H9 (cell line): ENCODE data around the gene PDZRN4. TPM values are rescaled to one million over a fixed set of nuclear protein-coding genes. Genes with fewer than 3 reads are reported as not detected.

Source experiments
- DNase-seq: peaks from one replicate; pipeline ENCODE4 v3.0.0-alpha.2; 2017
- H2AFZ ChIP-seq: one replicate; pipeline ENCODE4 v1.6.1; 2013; ENCODE audit warnings: mild to moderate bottlenecking, low read length, control low read depth, moderate library complexity
- H2AK5ac ChIP-seq: 2 replicates; pipeline ENCODE4 v1.6.1; 2013; ENCODE audit warnings: low read length, control low read depth, mixed read lengths; ENCODE audit not compliant: insufficient read length
- H2BK120ac ChIP-seq: one replicate; pipeline ENCODE4 v1.6.1; 2013; ENCODE audit warnings: low read depth, mild to moderate bottlenecking, low read length, control low read depth, inconsistent platforms; ENCODE audit not compliant: poor library complexity, severe bottlenecking
- H2BK12ac ChIP-seq: 2 replicates; pipeline ENCODE4 v1.6.1; 2013; ENCODE audit warnings: low read length, control low read depth, mixed read lengths, low read depth; ENCODE audit not compliant: insufficient read length
- H2BK15ac ChIP-seq: 2 replicates; pipeline ENCODE4 v1.6.1; 2013; ENCODE audit warnings: low read depth, low read length, control low read depth
- H2BK20ac ChIP-seq: one replicate; pipeline ENCODE4 v1.6.1; 2013; ENCODE audit warnings: low read depth, mild to moderate bottlenecking, low read length, control low read depth, inconsistent platforms; ENCODE audit not compliant: poor library complexity, severe bottlenecking
- H2BK5ac ChIP-seq: 2 replicates; pipeline ENCODE4 v1.6.1; 2013; ENCODE audit warnings: low read length, control low read depth, mixed read lengths; ENCODE audit not compliant: insufficient read length
- H3K14ac ChIP-seq: 2 replicates; pipeline ENCODE4 v1.6.1; 2013; ENCODE audit warnings: low read length, control low read depth; ENCODE audit not compliant: insufficient read depth
- H3K18ac ChIP-seq: 2 replicates; pipeline ENCODE4 v1.6.1; 2013; ENCODE audit warnings: low read depth, mild to moderate bottlenecking, mixed read lengths, low read length, control low read depth; ENCODE audit not compliant: insufficient read length
- H3K23ac ChIP-seq: 2 replicates; pipeline ENCODE4 v1.6.1; 2013; ENCODE audit warnings: low read length, control low read depth, mixed read lengths, low read depth; ENCODE audit not compliant: insufficient read length
- H3K23me2 ChIP-seq: 2 replicates; pipeline ENCODE4 v1.6.1; 2013; ENCODE audit warnings: low read depth, mild to moderate bottlenecking, mixed read lengths, low read length, control low read depth; ENCODE audit not compliant: insufficient read length, poor library complexity, severe bottlenecking
- H3K27ac ChIP-seq: 2 replicates; pipeline ENCODE4 v1.5.1; 2013; ENCODE audit warnings: low read length, control low read depth, mixed read lengths, low read depth; ENCODE audit not compliant: insufficient read length
- H3K27me3 ChIP-seq: 2 replicates; pipeline ENCODE4 v1.6.1; 2013; ENCODE audit warnings: low read length, control low read depth, inconsistent platforms; ENCODE audit not compliant: insufficient read depth
- H3K4ac ChIP-seq: 2 replicates; pipeline ENCODE4 v1.6.1; 2013; ENCODE audit warnings: low read depth, mild to moderate bottlenecking, control low read depth, inconsistent platforms, low read length, moderate library complexity
- H3K4me1 ChIP-seq: 2 replicates; pipeline ENCODE4 v1.6.1; 2013; ENCODE audit warnings: low read length, control low read depth, inconsistent platforms; ENCODE audit not compliant: insufficient read depth
- H3K4me2 ChIP-seq: 2 replicates; pipeline ENCODE4 v1.6.1; 2013; ENCODE audit warnings: low read length, control low read depth, mixed read lengths; ENCODE audit not compliant: insufficient read length, insufficient read depth
- H3K56ac ChIP-seq: 2 replicates; pipeline ENCODE4 v1.6.1; 2013; ENCODE audit warnings: low read depth, mild to moderate bottlenecking, mixed read lengths, low read length, control low read depth; ENCODE audit not compliant: insufficient read length
- H3K79me1 ChIP-seq: 2 replicates; pipeline ENCODE4 v1.6.1; 2013; ENCODE audit warnings: low read depth, mild to moderate bottlenecking, moderate library complexity, low read length, control low read depth, inconsistent platforms; ENCODE audit not compliant: insufficient read depth, poor library complexity, severe bottlenecking
- H3K79me2 ChIP-seq: 2 replicates; pipeline ENCODE4 v1.6.1; 2013; ENCODE audit warnings: low read length, control low read depth, inconsistent platforms; ENCODE audit not compliant: insufficient read depth
- H3K9ac ChIP-seq: 2 replicates; pipeline ENCODE4 v1.6.1; 2013; ENCODE audit warnings: low read length, control low read depth, mixed read lengths; ENCODE audit not compliant: insufficient read length; ENCODE audit errors: extremely low read depth
- H3K9me3 ChIP-seq: one replicate; pipeline ENCODE4 v1.6.1; 2013; ENCODE audit warnings: low read depth, low read length, inconsistent platforms; ENCODE audit not compliant: control insufficient read depth
- H3T11ph ChIP-seq: one replicate; pipeline ENCODE4 v1.6.1; 2013; ENCODE audit warnings: mild to moderate bottlenecking, low read length, control low read depth, inconsistent platforms
- H4K20me1 ChIP-seq: one replicate; pipeline ENCODE4 v1.6.1; 2013; ENCODE audit not compliant: control insufficient read depth, insufficient read length, insufficient read depth
- H4K5ac ChIP-seq: 2 replicates; pipeline ENCODE4 v1.6.1; 2013; ENCODE audit warnings: low read depth, mild to moderate bottlenecking, mixed read lengths, low read length, control low read depth; ENCODE audit not compliant: insufficient read length
- H4K8ac ChIP-seq: replicated peaks from 2 replicates; pipeline ENCODE4 v1.6.1; 2013; ENCODE audit warnings: low read length, control low read depth, mixed read lengths, low read depth; ENCODE audit not compliant: insufficient read length
- H4K91ac ChIP-seq: 2 replicates; pipeline ENCODE4 v1.6.1; 2013; ENCODE audit warnings: low read depth, mild to moderate bottlenecking, moderate library complexity, mixed read lengths, low read length, control low read depth; ENCODE audit not compliant: insufficient read length
- H3K27ac Mint-ChIP-seq, 3 experiments: 2 replicates in 2 of 3; 3 replicates in 1 of 3; pipeline ENCODE4 v1.8.0; 2020 to 2021; ENCODE audit warnings: mixed read lengths in 3 of 3, mild to moderate bottlenecking in 1 of 3, moderate library complexity in 1 of 3
- H3K27me3 Mint-ChIP-seq: 2 replicates; pipeline ENCODE4 v1.8.0; 2021; ENCODE audit warnings: low read depth, mild to moderate bottlenecking, moderate library complexity, mixed read lengths
- H3K36me3 Mint-ChIP-seq, 3 experiments: 2 replicates in 2 of 3; 3 replicates in 1 of 3; pipeline ENCODE4 v1.8.0; 2020 to 2021; ENCODE audit warnings: low read depth in 3 of 3, mixed read lengths in 3 of 3; ENCODE audit not compliant: insufficient read depth in 1 of 3
- H3K4me1 Mint-ChIP-seq, 2 experiments: 2 replicates each; pipeline ENCODE4 v1.8.0; 2020; ENCODE audit warnings: mixed read lengths in 2 of 2
- H3K4me3 Mint-ChIP-seq, 2 experiments: 2 replicates in 1 of 2; 3 replicates in 1 of 2; pipeline ENCODE4 v1.8.0; 2020 to 2021; ENCODE audit warnings: mild to moderate bottlenecking in 2 of 2, mixed read lengths in 2 of 2, moderate library complexity in 1 of 2
- H3K9me3 Mint-ChIP-seq, 2 experiments: 2 replicates in 1 of 2; 3 replicates in 1 of 2; pipeline ENCODE4 v1.8.0; 2020; ENCODE audit warnings: mild to moderate bottlenecking in 2 of 2, mixed read lengths in 2 of 2, moderate library complexity in 1 of 2
- CTCF ChIP-seq: fragments of 200-600 bp; sonication (generic); conservative IDR thresholded peaks from 3 replicates; pipeline ENCODE4 v1.8.0; 2021; ENCODE audit warnings: antibody characterized with exemption, mild to moderate bottlenecking
- WGBS: extraction: QIAGEN DNeasy Blood & Tissue Kit; methylation state at CpG from one replicate; pipeline ENCODE4 v1.1.7; 2013; ENCODE audit warnings: missing lambda C conversion rate, low lambda C conversion rate, mixed read lengths; ENCODE audit not compliant: insufficient read length; ENCODE audit errors: extremely low coverage; 5-methylcytosine and 5-hydroxymethylcytosine counted together
- total RNA-seq: library from RNA; stranded (reverse); gene quantifications from 2 replicates; pipeline ENCODE4 v1.2.1, GENCODE V29; 2021

PDZRN4 gene
- total RNA-seq, 1 experiment from 2014 or later, result not detected

GRCh38 chr12:41327096-41327895 lies 139.2 kb downstream of the PDZRN4 start:
- Histone ChIP-seq H3K9me3 (no peaks in the 10 kb centered on the region), H3K4ac (no peak overlapping the region), H2AFZ (no peak overlapping the region), H3K4me1 (no peaks in the 10 kb centered on the region; the same call in 1 of the 2 replicates), H3K23me2 (no peaks in the 10 kb centered on the region), H4K20me1 (no peaks in the 10 kb centered on the region), H4K8ac (no peak overlapping the region), H3K4me2 (no peak overlapping the region), H3K27me3 (no peaks in the 10 kb centered on the region), H2BK15ac (no peak overlapping the region), H2BK20ac (no peak overlapping the region), H2BK5ac (no peak overlapping the region), H3K9ac (no peak overlapping the region), H3K79me2 (no peaks in the 10 kb centered on the region), H2BK12ac (no peak overlapping the region), H3T11ph (no peak overlapping the region), H3K56ac (no peak overlapping the region), H4K91ac (no peak overlapping the region), H2AK5ac (no peak overlapping the region), H3K27ac (no peak overlapping the region), H3K14ac (no peak overlapping the region), H3K23ac (no peak overlapping the region), H3K18ac (no peak overlapping the region), H3K79me1 (no peaks in the 10 kb centered on the region), H4K5ac (no peak overlapping the region), H2BK120ac (no peak overlapping the region)
- Mint-ChIP-seq H3K9me3 (no peaks in the 10 kb centered on the region), H3K36me3 (peaks cover 0 to 2% (median 0%) of the 10 kb centered on the region in 3 experiments; a peak in 2 of 7 replicates), H3K27me3 (no peaks in the 10 kb centered on the region), H3K27ac (peak overlapping the region in 2 of 3 experiments; percentile 2 to 13; a peak in 2 of 7 replicates), H3K4me3 (no peak overlapping the region), H3K4me1 (peaks cover 21 to 27% of the 10 kb centered on the region in 2 experiments)
- TF ChIP-seq CTCF, result no peak
- no peak for DNase-seq
- no CpG with 5 or more reads among the region's 4 CpGs for WGBS
